Activated naive CD8-positive, alpha-beta T cell treated with anti-CD3 and anti-CD28 coated beads, Interleukin-2, amount 50 U/mL, for 16 hours (primary cell): Measurements from ENCODE around the gene STMP1.
"Not testable (repeated sequence)": the region's sequence is repeated elsewhere in the genome, so short reads cannot be mapped to it uniquely, and the experiment has no call there.

Source experiments
- DNase-seq: peaks from one replicate; pipeline ENCODE4 v3.0.0-alpha.2; 2020; ENCODE audit warnings: low read depth, low spot score

The STMP1 gene

GRCh38 chr7:135664046-135664589 lies 1.8 kb downstream of the STMP1 start:
- DNase-seq, result no peak

GRCh38 chr7:135665042-135665441 lies 2.7 kb downstream of the STMP1 start:
- no peak for DNase-seq

- DNase-seq, result no peak
Measured at GRCh38 chr7:135666156-135666555, 3.8 kb downstream of the STMP1 start.

- DNase-seq, result no peak
Measured at GRCh38 chr7:135666846-135667245, 4.5 kb downstream of the STMP1 start.

GRCh38 chr7:135667626-135668025 lies 5.3 kb downstream of the STMP1 start:
- DNase-seq, result not testable (repeated sequence)

GRCh38 chr7:135668852-135669395 lies 6.6 kb downstream of the STMP1 start:
- not testable (repeated sequence) for DNase-seq

- DNase-seq, result no peak
Measured at GRCh38 chr7:135669774-135670173, 7.5 kb downstream of the STMP1 start.

GRCh38 chr7:135670179-135670578 lies 7.9 kb downstream of the STMP1 start:
- no peak for DNase-seq

GRCh38 chr7:135672560-135673359 lies 10.4 kb downstream of the STMP1 start:
- DNase-seq, result no peak

- DNase-seq, result no peak
Measured at GRCh38 chr7:135673360-135673706, 11.0 kb downstream of the STMP1 start.

GRCh38 chr7:135678612-135679575 lies 16.6 kb downstream of the STMP1 start:
- no peak for DNase-seq

GRCh38 chr7:135681762-135682161 lies 19.4 kb downstream of the STMP1 start:
- DNase-seq, result no peak

- DNase-seq, result no peak
Measured at GRCh38 chr7:135682191-135682590, 19.9 kb downstream of the STMP1 start.

- no peak for DNase-seq
Measured at GRCh38 chr7:135683609-135684008, 21.3 kb downstream of the STMP1 start.

GRCh38 chr7:135684136-135684535 lies 21.8 kb downstream of the STMP1 start:
- no peak for DNase-seq

- no peak for DNase-seq
Measured at GRCh38 chr7:135684699-135685098, 22.4 kb downstream of the STMP1 start.

- no peak for DNase-seq
Measured at GRCh38 chr7:135685306-135686084, 23.2 kb downstream of the STMP1 start.

- no peak for DNase-seq
Measured at GRCh38 chr7:135687466-135687865, 25.2 kb downstream of the STMP1 start.

- DNase-seq, result no peak
Measured at GRCh38 chr7:135690566-135690965, 28.3 kb downstream of the STMP1 start.

- no peak for DNase-seq
Measured at GRCh38 chr7:135692055-135692454, 29.7 kb downstream of the STMP1 start.

GRCh38 chr7:135692606-135693005 lies 30.3 kb downstream of the STMP1 start:
- not testable (repeated sequence) for DNase-seq
